ENCODE results near the gene LINGO4.
A peak's percentile ranks its signal among the peaks of the same experiment; 100 is the strongest.
"Not testable (repeated sequence)": the region's sequence is repeated elsewhere in the genome, so short reads cannot be mapped to it uniquely, and the experiment has no call there.

Gene LINGO4

GRCh38 chr1:151811181-151811580 is 6.0 kb upstream of the LINGO4 start:
- DNase-seq = no peak

- no peak for DNase-seq
Observed at GRCh38 chr1:151809985-151810556, 4.9 kb upstream of the LINGO4 start.

GRCh38 chr1:151809290-151809984 is 4.2 kb upstream of the LINGO4 start:
- DNase-seq = no peak

- no peak for DNase-seq
Observed at GRCh38 chr1:151807766-151808165, 2.5 kb upstream of the LINGO4 start.

GRCh38 chr1:151807131-151807530 is 1.9 kb upstream of the LINGO4 start:
- DNase-seq = no peak

- DNase-seq = no peak
Observed at GRCh38 chr1:151806170-151806569, 951 bp upstream of the LINGO4 start.

- DNase-seq = no peak
Observed at GRCh38 chr1:151803915-151804314, 1.3 kb downstream of the LINGO4 start.

GRCh38 chr1:151803164-151803563 is 2.1 kb downstream of the LINGO4 start:
- no peak for DNase-seq

GRCh38 chr1:151802372-151802771 is 2.8 kb downstream of the LINGO4 start:
- DNase-seq = no peak

- no peak for DNase-seq
Observed at GRCh38 chr1:151801846-151802245, 3.4 kb downstream of the LINGO4 start.

GRCh38 chr1:151801310-151801820 is 3.9 kb downstream of the LINGO4 start:
- DNase-seq = no peak

GRCh38 chr1:151800830-151801229 is 4.4 kb downstream of the LINGO4 start:
- DNase-seq = no peak

GRCh38 chr1:151799179-151800022 is 5.8 kb downstream of the LINGO4 start:
- DNase-seq = no peak

GRCh38 chr1:151798571-151798970 is 6.6 kb downstream of the LINGO4 start:
- DNase-seq = no peak

GRCh38 chr1:151790940-151791651 is 14.1 kb downstream of the LINGO4 start:
- DNase-seq = no peak

- peak; percentile 99 for DNase-seq
Observed at GRCh38 chr1:151790071-151790939, 14.9 kb downstream of the LINGO4 start, which contains the start of gene TDRKH. Gene TDRKH (minus strand): TSS chr1:151790500. CDS start chr1:151783022, 7,478 bp downstream.

- DNase-seq = no peak
Observed at GRCh38 chr1:151787689-151788088, 17.5 kb downstream of the LINGO4 start.

GRCh38 chr1:151783796-151784195 is 21.4 kb downstream of the LINGO4 start:
- no peak for DNase-seq

GRCh38 chr1:151782741-151783140 is 22.5 kb downstream of the LINGO4 start:
- DNase-seq = no peak

- not testable (repeated sequence) for DNase-seq
Observed at GRCh38 chr1:151782026-151782425, 23.2 kb downstream of the LINGO4 start.

- DNase-seq = not testable (repeated sequence)
Observed at GRCh38 chr1:151780736-151781135, 24.5 kb downstream of the LINGO4 start.

- DNase-seq = no peak
Observed at GRCh38 chr1:151779852-151780251, 25.4 kb downstream of the LINGO4 start.
